Measurements from ENCODE around the gene EPS15. TPM values are rescaled to one million over a fixed set of nuclear protein-coding genes. Genes with fewer than 3 reads are reported as not detected.

EPS15 gene
- total and polyA plus RNA-seq, 2 of the 8 experiments (the other 6 are each of a cell fraction or from before 2014, with no cell fraction given) = 15.9 to 57.2 TPM

DNA sequence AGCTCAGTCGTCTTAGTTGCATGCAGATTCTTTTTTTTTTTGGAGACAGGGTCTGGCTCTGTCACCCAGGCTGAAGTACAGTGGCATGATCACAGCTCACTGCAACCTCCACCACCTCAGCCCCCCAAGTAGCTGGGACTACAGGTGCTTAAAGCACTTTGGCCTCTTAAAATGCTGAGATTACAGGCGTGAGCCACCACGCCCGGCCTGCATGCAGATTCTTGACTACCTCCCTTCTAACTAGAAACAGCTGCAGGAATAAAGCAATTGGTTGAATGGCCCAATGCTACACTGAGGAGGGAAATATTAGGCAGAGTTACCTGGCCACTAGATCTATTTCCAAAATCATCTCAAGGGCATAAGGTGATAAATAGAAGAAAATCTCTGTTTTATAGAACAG, 159.2 kb downstream of the EPS15 start:
- no peaks in the 10 kb centered on the region for H4K20me1 ChIP-seq (replicated peaks in 1 of 2; ENCODE audit: control insufficient read depth in 1 of 2, insufficient read depth in 2 of 2, low read length in 2 of 2)
- H3K4ac ChIP-seq (replicated peaks; ENCODE audit: insufficient read length, low read depth, low read length) = no peak overlapping the region
- H3K36me3 ChIP-seq (ENCODE audit: control insufficient read depth in 2 of 4, insufficient read depth in 4 of 4, low read length in 3 of 4) = peaks cover 2 to 45% (median 4%) of the 10 kb centered on the region in 4 experiments; a peak in 5 of 8 replicates
- H2BK20ac ChIP-seq (ENCODE audit: low read length) = no peak overlapping the region
- no peaks in the 10 kb centered on the region for H3K27me3 ChIP-seq (replicated peaks in 1 of 4; ENCODE audit: control insufficient read depth in 3 of 4, extremely low read depth in 1 of 4, insufficient read depth in 3 of 4, low read length in 3 of 4)
- no peak overlapping the region for H3K14ac ChIP-seq (ENCODE audit: insufficient read length)
- H2BK5ac ChIP-seq (ENCODE audit: low read depth, low read length) = no peak overlapping the region
- no peak overlapping the region for H2BK12ac ChIP-seq (ENCODE audit: low read depth, low read length)
- no peak overlapping the region for H4K5ac ChIP-seq (ENCODE audit: insufficient read length, low read depth, low read length)
- no peaks in the 10 kb centered on the region for H3K4me1 ChIP-seq (replicated peaks in 1 of 4; ENCODE audit: control insufficient read depth in 3 of 4, insufficient read depth in 4 of 4, low read length in 3 of 4)
- no peak overlapping the region for H3K23ac ChIP-seq (ENCODE audit: insufficient read length)
- no peak overlapping the region for H2AK5ac ChIP-seq (ENCODE audit: low read depth, low read length)
- no peak overlapping the region for H2AFZ ChIP-seq (ENCODE audit: low read length)
- H3K4me2 ChIP-seq (ENCODE audit: insufficient read depth in 1 of 2, low read depth in 2 of 2, low read length in 2 of 2) = no peak overlapping the region
- H2BK15ac ChIP-seq (ENCODE audit: low read length) = no peak overlapping the region
- POLR2A ChIA-PET (ENCODE audit: partially characterized antibody) = no interaction called here
- no peak overlapping the region for H3K56ac ChIP-seq (replicated peaks; ENCODE audit: insufficient read length, low read depth, low read length)
- no peaks in the 10 kb centered on the region for H3K9me3 ChIP-seq (ENCODE audit: insufficient read depth in 2 of 2, low read depth in 1 of 2, low read length in 1 of 2)
- no peak overlapping the region for H2BK120ac ChIP-seq (replicated peaks; ENCODE audit: low read depth, low read length)
- no peaks in the 10 kb centered on the region for H3K79me2 ChIP-seq (ENCODE audit: control insufficient read depth in 1 of 2, insufficient read depth in 2 of 2, low read length in 2 of 2)
- no peak overlapping the region for H4K8ac ChIP-seq (ENCODE audit: extremely low read depth, insufficient read depth, low read length)
- CTCF ChIA-PET (ENCODE audit: partially characterized antibody) = interaction anchor here (0.6 kb wide), 1 partner anchor 252 kb away, joined by 3 read pairs; no protein-coding TSS in a partner anchor
- no peak overlapping the region for H3K18ac ChIP-seq (ENCODE audit: extremely low read depth, low read length)
- DNase-seq (ENCODE audit: low read depth in 1 of 2, low spot score in 2 of 2) (no peak), FAIRE-seq (no peak)
- H3K4me3 ChIP-seq (ENCODE audit: extremely low read depth in 1 of 4, insufficient read depth in 2 of 4, low read depth in 3 of 4, low read length in 4 of 4) = no peak overlapping the region
- no peak overlapping the region for H3K27ac ChIP-seq (ENCODE audit: low read depth, low read length)
- WGBS, 2 experiments (ENCODE audit: extremely low coverage in 1 of 2, insufficient coverage in 1 of 2, insufficient read length in 1 of 2, insufficient replicate concordance in 2 of 2, low coverage in 1 of 2, low lambda C conversion rate in 2 of 2, missing lambda C conversion rate in 1 of 2) = 82% methylated on average over 4 of the region's 4 CpGs; no CpG with 5 or more reads in 1 of the 2 experiments
- no peaks in the 10 kb centered on the region for H3K79me1 ChIP-seq (ENCODE audit: low read depth, low read length)
- H3K9ac ChIP-seq (replicated peaks in 1 of 4; ENCODE audit: extremely low read depth in 1 of 4, low read depth in 3 of 4, low read length in 3 of 4) = no peak overlapping the region
- no peak overlapping the region for H4K91ac ChIP-seq (replicated peaks; ENCODE audit: insufficient read length, low read length)
- no peaks in the 10 kb centered on the region for H3K23me2 ChIP-seq (ENCODE audit: low read depth, low read length)
- TF ChIP-seq KDM1A (IDR thresholded peaks at IDR 0.05; ENCODE audit: borderline replicate concordance, low read length) (no peak), EP300 (IDR thresholded peaks at IDR 0.05; ENCODE audit: borderline replicate concordance in 1 of 2, low read depth in 2 of 2, low read length in 2 of 2) (no peak), SUZ12 (IDR thresholded peaks at IDR 0.05; ENCODE audit: low read length) (no peak), SP2 (IDR thresholded peaks at IDR 0.05; ENCODE audit: low read length) (no peak), RBBP5 (IDR thresholded peaks at IDR 0.05; ENCODE audit: borderline replicate concordance, low read depth, low read length) (no peak), POU5F1 (IDR thresholded peaks at IDR 0.05; ENCODE audit: low read depth, low read length) (no peak), KDM4A (IDR thresholded peaks at IDR 0.05; ENCODE audit: low read depth, low read length, severe bottlenecking) (no peak), TAF7 (optimal IDR thresholded peaks at IDR 0.05; ENCODE audit: borderline replicate concordance, low read depth, low read length) (no peak), ASH2L (IDR thresholded peaks at IDR 0.05; ENCODE audit: low read length) (no peak), SIRT6 (IDR thresholded peaks at IDR 0.05; ENCODE audit: low read length) (no peak), FOSL1 (IDR thresholded peaks at IDR 0.05; ENCODE audit: insufficient read depth, low read depth, low read length) (no peak), CBX5 (IDR thresholded peaks at IDR 0.05; ENCODE audit: low read depth, low read length) (no peak), CREB1 (IDR thresholded peaks at IDR 0.05) (no peak), NANOG (IDR thresholded peaks at IDR 0.05; ENCODE audit: insufficient read depth, low read depth, low read length, poor library complexity, severe bottlenecking) (no peak), PHF8 (conservative IDR thresholded peaks at IDR 0.05; ENCODE audit: low read depth, low read length) (no peak)

Measured in H1 (cell line).